ENCODE results near the gene TUBB2B.

GRCh38 chr6:3236005-3236404, 8.6 kb upstream of the TUBB2B start:
- TF ChIP-seq CTCF (IDR thresholded peaks at IDR 0.05; ENCODE audit: insufficient read depth, low read depth, low read length) (no peak), EZH2 (IDR thresholded peaks at IDR 0.05; ENCODE audit: insufficient read depth, low read length) (no peak)
